MM.1S (cell line): ENCODE measurements around the gene RPS6KA4.

Source experiments
- DNase-seq: peaks from one replicate; pipeline ENCODE4 v3.0.0-alpha.2; 2015
- H2AFZ ChIP-seq: fragments of 300-600 bp; sonication (generic); 2 replicates; pipeline ENCODE4 v1.6.0; 2016; ENCODE audit warnings: antibody characterized with exemption, low read length
- H3F3A ChIP-seq: fragments of 300-600 bp; sonication (generic); 2 replicates; pipeline ENCODE4 v1.6.1; 2016; ENCODE audit warnings: mild to moderate bottlenecking, antibody characterized with exemption, low read length, moderate library complexity, mixed read lengths; ENCODE audit not compliant: insufficient read depth
- H3K27ac ChIP-seq: fragments of 300-600 bp; sonication (generic); 2 replicates; pipeline ENCODE4 v1.5.1; 2016; ENCODE audit warnings: mild to moderate bottlenecking, low read length
- H3K27me3 ChIP-seq: fragments of 300-600 bp; sonication (generic); replicated peaks from 2 replicates; pipeline ENCODE4 v1.6.0; 2016; ENCODE audit warnings: low read length; ENCODE audit not compliant: insufficient read depth
- H3K36me3 ChIP-seq: fragments of 300-600 bp; sonication (generic); replicated peaks from 2 replicates; pipeline ENCODE4 v1.6.1; 2016; ENCODE audit warnings: mild to moderate bottlenecking, low read length, mixed read lengths; ENCODE audit not compliant: insufficient read depth
- H3K4me1 ChIP-seq: fragments of 300-600 bp; sonication (generic); 2 replicates; pipeline ENCODE4 v1.6.1; 2016; ENCODE audit warnings: low read length, mixed read lengths
- H3K4me2 ChIP-seq: fragments of 300-600 bp; sonication (generic); 2 replicates; pipeline ENCODE4 v1.6.0; 2016; ENCODE audit warnings: low read depth, low read length
- H3K4me3 ChIP-seq: fragments of 300-600 bp; sonication (generic); 2 replicates; pipeline ENCODE4 v1.5.1; 2016; ENCODE audit warnings: low read length, mixed read lengths
- H3K79me2 ChIP-seq: fragments of 300-600 bp; sonication (generic); 2 replicates; pipeline ENCODE4 v1.6.1; 2016; ENCODE audit warnings: mixed run types, low read length, mixed read lengths
- H3K9ac ChIP-seq: fragments of 300-600 bp; sonication (generic); 2 replicates; pipeline ENCODE4 v1.6.1; 2016; ENCODE audit warnings: low read length, mixed read lengths
- H3K9me2 ChIP-seq: fragments of 300-600 bp; sonication (generic); replicated peaks from 2 replicates; pipeline ENCODE4 v1.6.1; 2016; ENCODE audit warnings: mild to moderate bottlenecking, low read length, mixed read lengths; ENCODE audit not compliant: insufficient read depth
- H3K9me3 ChIP-seq: fragments of 300-600 bp; sonication (generic); replicated peaks from 2 replicates; pipeline ENCODE4 v1.6.1; 2016; ENCODE audit warnings: mild to moderate bottlenecking, low read length, mixed read lengths; ENCODE audit not compliant: insufficient read depth
- H4K20me1 ChIP-seq: fragments of 300-600 bp; sonication (generic); 2 replicates; pipeline ENCODE4 v1.6.1; 2016; ENCODE audit warnings: mild to moderate bottlenecking, low read length, moderate library complexity, mixed read lengths; ENCODE audit not compliant: insufficient read depth
- CTCF ChIP-seq: fragments of 300-600 bp; sonication (generic); IDR thresholded peaks from 2 replicates; pipeline ENCODE4 v1.5.1; 2016; ENCODE audit warnings: antibody characterized with exemption, low read length, mixed read lengths
- EZH2 ChIP-seq: fragments of 300-600 bp; sonication (generic); optimal IDR thresholded peaks from 2 replicates; pipeline ENCODE3; 2017; ENCODE audit warnings: low read depth, mild to moderate bottlenecking, antibody characterized with exemption, low read length, mixed read lengths
- EZH2phosphoT487 ChIP-seq: fragments of 300-600 bp; sonication (generic); IDR thresholded peaks from 2 replicates; pipeline ENCODE4 v1.6.1; 2018; ENCODE audit warnings: antibody characterized with exemption, low read length

Gene RPS6KA4

GRCh38 chr11:64339754-64340408, 19.1 kb upstream of the RPS6KA4 start, which contains the start of gene CCDC88B:
Gene CCDC88B, plus strand, starts transcription at chr11:64340204. Its CDS starts 63 bp downstream, at chr11:64340267.
- no peak for TF ChIP-seq EZH2
- TF ChIP-seq CTCF, result no peak
- TF ChIP-seq EZH2phosphoT487, result no peak
- peak; percentile 84 for DNase-seq
- Histone ChIP-seq H3K27me3 (no peaks in the 10 kb centered on the region), H3K36me3 (no peaks in the 10 kb centered on the region), H4K20me1 (no peaks in the 10 kb centered on the region), H3K9me2 (no peaks in the 10 kb centered on the region), H3F3A (peaks cover 9% of the 10 kb centered on the region), H3K9me3 (no peaks in the 10 kb centered on the region), H3K4me3 (peak within 1 kb of the TSS; percentile 85), H3K4me2 (peak within 1 kb of the TSS; percentile 94), H3K9ac (peak within 1 kb of the TSS; percentile 78), H3K27ac (peak within 1 kb of the TSS; percentile 53; the same call in 1 of the 2 replicates), H3K79me2 (peaks cover 39% of the 10 kb centered on the region), H3K4me1 (peaks cover 7% of the 10 kb centered on the region), H2AFZ (peak within 1 kb of the TSS; percentile 80)

- H3K4me3 ChIP-seq, result peak overlapping the region; percentile 85
- H2AFZ ChIP-seq, result peak overlapping the region; percentile 80
- no peaks in the 10 kb centered on the region for H3K9me2 ChIP-seq
- peak overlapping the region; percentile 53; the same call in 1 of the 2 replicates for H3K27ac ChIP-seq
- peak overlapping the region; percentile 94 for H3K4me2 ChIP-seq
- H3K9ac ChIP-seq, result peak overlapping the region; percentile 78
- peaks cover 39% of the 10 kb centered on the region for H3K79me2 ChIP-seq
- no peak for TF ChIP-seq CTCF
- no peak for TF ChIP-seq EZH2
- no peak for TF ChIP-seq EZH2phosphoT487
- H3F3A ChIP-seq, result peaks cover 9% of the 10 kb centered on the region
- H3K4me1 ChIP-seq, result peaks cover 7% of the 10 kb centered on the region
- DNase-seq, result peak; percentile 37
- no peaks in the 10 kb centered on the region for H3K36me3 ChIP-seq
- no peaks in the 10 kb centered on the region for H4K20me1 ChIP-seq
- no peaks in the 10 kb centered on the region for H3K27me3 ChIP-seq
- no peaks in the 10 kb centered on the region for H3K9me3 ChIP-seq
Observed at GRCh38 chr11:64340671-64341335, 18.2 kb upstream of the RPS6KA4 start.

GRCh38 chr11:64341429-64341828, 17.5 kb upstream of the RPS6KA4 start:
- Histone ChIP-seq H4K20me1 (no peaks in the 10 kb centered on the region), H3K9me2 (no peaks in the 10 kb centered on the region), H3K27ac (no peak overlapping the region), H3K9ac (no peak overlapping the region), H3K79me2 (peaks cover 39% of the 10 kb centered on the region), H2AFZ (no peak overlapping the region), H3K9me3 (no peaks in the 10 kb centered on the region), H3F3A (peaks cover 9% of the 10 kb centered on the region), H3K27me3 (no peaks in the 10 kb centered on the region), H3K36me3 (no peaks in the 10 kb centered on the region), H3K4me3 (no peak overlapping the region), H3K4me2 (peak overlapping the region; percentile 94), H3K4me1 (peaks cover 7% of the 10 kb centered on the region)
- DNase-seq, result no peak
- TF ChIP-seq EZH2phosphoT487 (no peak), CTCF (no peak), EZH2 (no peak)
